GM23338 (cell line): ENCODE measurements around the gene PIGS. TPM values are rescaled to one million over a fixed set of nuclear protein-coding genes. Genes with fewer than 3 reads are reported as not detected.

Experiments
- ATAC-seq: fragments of 200-7000 bp; cut with Tn5 transposase; 3 replicates; pipeline ENCODE4 v1.9.1; 2020
- DNase-seq: peaks from one replicate; pipeline ENCODE4 v3.0.0-alpha.2; 2015; ENCODE audit warnings: low spot score
- H2AFZ ChIP-seq: fragments of 200-600 bp; sonication (generic); 2 replicates; pipeline ENCODE4 v1.8.0; 2016; ENCODE audit warnings: antibody characterized with exemption, mild to moderate bottlenecking, moderate library complexity
- H3F3A ChIP-seq: fragments of 200-600 bp; sonication (generic); replicated peaks from 2 replicates; pipeline ENCODE4 v1.8.0; 2017; ENCODE audit warnings: antibody characterized with exemption, mixed run types, low read depth
- H3K27ac ChIP-seq: fragments of 200-600 bp; sonication (generic); 2 replicates; pipeline ENCODE4 v1.6.1; 2016; ENCODE audit warnings: low read depth
- H3K27me3 ChIP-seq: fragments of 200-600 bp; sonication (generic); 2 replicates; pipeline ENCODE4 v1.8.0; 2016; ENCODE audit warnings: mild to moderate bottlenecking, mixed run types, moderate library complexity; ENCODE audit not compliant: insufficient read depth
- H3K36me3 ChIP-seq: fragments of 200-600 bp; sonication (generic); 2 replicates; pipeline ENCODE4 v1.8.0; 2016; ENCODE audit warnings: mild to moderate bottlenecking; ENCODE audit not compliant: insufficient read depth
- H3K4me1 ChIP-seq: fragments of 200-600 bp; sonication (generic); 2 replicates; pipeline ENCODE4 v1.8.0; 2016; ENCODE audit warnings: mild to moderate bottlenecking, moderate library complexity; ENCODE audit not compliant: insufficient read depth
- H3K4me2 ChIP-seq: fragments of 200-600 bp; sonication (generic); 2 replicates; pipeline ENCODE4 v1.7.1; 2017; ENCODE audit warnings: mixed run types
- H3K4me3 ChIP-seq: fragments of 200-600 bp; sonication (generic); 2 replicates; pipeline ENCODE4 v1.6.1; 2016; ENCODE audit warnings: mixed run types
- H3K79me2 ChIP-seq: fragments of 200-600 bp; sonication (generic); replicated peaks from 2 replicates; pipeline ENCODE4 v1.8.0; 2017; ENCODE audit warnings: mild to moderate bottlenecking; ENCODE audit not compliant: insufficient read depth
- H3K9me2 ChIP-seq: fragments of 200-600 bp; sonication (generic); 2 replicates; pipeline ENCODE4 v1.8.0; 2017; ENCODE audit not compliant: insufficient read depth
- H4K20me1 ChIP-seq: fragments of 200-600 bp; sonication (generic); replicated peaks from 2 replicates; pipeline ENCODE4 v1.8.0; 2017; ENCODE audit warnings: mild to moderate bottlenecking; ENCODE audit not compliant: insufficient read depth
- H3K27ac Mint-ChIP-seq: 2 replicates; pipeline ENCODE4 v1.8.0; 2020; ENCODE audit warnings: inconsistent platforms, mild to moderate bottlenecking, moderate library complexity, mixed read lengths
- H3K27me3 Mint-ChIP-seq: 3 replicates; pipeline ENCODE4 v1.8.0; 2022; ENCODE audit warnings: low read depth, mild to moderate bottlenecking, moderate library complexity, mixed read lengths, inconsistent platforms; ENCODE audit not compliant: insufficient read depth, poor library complexity
- H3K36me3 Mint-ChIP-seq: 3 replicates; pipeline ENCODE4 v1.8.0; 2021; ENCODE audit warnings: low read depth, mild to moderate bottlenecking, inconsistent platforms, moderate library complexity, mixed read lengths
- H3K4me1 Mint-ChIP-seq: 3 replicates; pipeline ENCODE4 v1.8.0; 2020; ENCODE audit warnings: mild to moderate bottlenecking, inconsistent platforms, mixed read lengths
- H3K4me3 Mint-ChIP-seq: 3 replicates; pipeline ENCODE4 v1.8.0; 2021; ENCODE audit warnings: moderate library complexity, mild to moderate bottlenecking, inconsistent platforms, mixed read lengths
- H3K9me3 Mint-ChIP-seq: 3 replicates; pipeline ENCODE4 v1.8.0; 2020; ENCODE audit warnings: moderate library complexity, mild to moderate bottlenecking, inconsistent platforms, mixed read lengths
- CREB1 ChIP-seq: fragments of 250-450 bp; sonication (Bioruptor Pico); IDR thresholded peaks from 2 replicates; pipeline ENCODE4 v1.5.0; 2020; ENCODE audit warnings: low read depth, mild to moderate bottlenecking, moderate library complexity
- EZH2 ChIP-seq: fragments of 200-600 bp; sonication (generic); IDR thresholded peaks from one replicate; pipeline ENCODE4 v1.8.0; 2017; ENCODE audit warnings: antibody characterized with exemption, mild to moderate bottlenecking, low read depth; ENCODE audit not compliant: unreplicated experiment
- EZH2phosphoT487 ChIP-seq: fragments of 200-600 bp; sonication (generic); IDR thresholded peaks from one replicate; pipeline ENCODE4 v1.8.1; 2018; ENCODE audit warnings: antibody characterized with exemption; ENCODE audit not compliant: unreplicated experiment
- JUNB ChIP-seq: IDR thresholded peaks from one replicate; pipeline ENCODE4 v1.6.1; 2016; ENCODE audit warnings: antibody characterized with exemption; ENCODE audit not compliant: unreplicated experiment
- POLR2AphosphoS5 ChIP-seq: IDR thresholded peaks from 2 replicates; pipeline ENCODE4 v1.6.1; 2016; ENCODE audit warnings: antibody characterized with exemption, low read depth
- STAT1 ChIP-seq: IDR thresholded peaks from one replicate; pipeline ENCODE4 v1.6.1; 2016; ENCODE audit warnings: antibody characterized with exemption; ENCODE audit not compliant: unreplicated experiment
- ZNF114 ChIP-seq: fragments of 250-450 bp; sonication (Bioruptor Pico); IDR thresholded peaks from 2 replicates; pipeline ENCODE4 v1.5.0; 2020; ENCODE audit warnings: mild to moderate bottlenecking, moderate library complexity
- ZNF331 ChIP-seq: fragments of 250-450 bp; sonication (Bioruptor Pico); IDR thresholded peaks from 2 replicates; pipeline ENCODE4 v1.5.0; 2020; ENCODE audit warnings: low read depth, mild to moderate bottlenecking, moderate library complexity
- polyA plus RNA-seq: library from polyadenylated mRNA; unstranded; fragments of >200 nt; fragmentation: Nextera tagmentation; extraction: Ambion mirVana; gene quantifications from 2 replicates; pipeline ENCODE4 v1.2.1, GENCODE V29; 2016
- total RNA-seq: library from RNA; depleted of rRNA; stranded (reverse); fragments of >200 nt; shearing (Covaris generic); gene quantifications from 2 replicates; pipeline ENCODE4 v1.2.3, GENCODE V29; 2014
- TF ChIP-seq, protein P1 (sequence below), 2 experiments: fragments of 200-600 bp in 1 of 2; sonication (generic) in 1 of 2; conservative IDR thresholded peaks; 2 replicates each; pipeline versions ENCODE4 v1.5.1 to v1.6.1; 2016 to 2017; ENCODE audit warnings: antibody characterized with exemption in 2 of 2, low read depth in 2 of 2, mild to moderate bottlenecking in 2 of 2, moderate library complexity in 1 of 2
- TF ChIP-seq, protein P2 (sequence below): fragments of 250-450 bp; sonication (Bioruptor Pico); IDR thresholded peaks from 2 replicates; pipeline ENCODE4 v1.5.0; 2020; ENCODE audit warnings: mild to moderate bottlenecking, moderate library complexity
- TF ChIP-seq, protein P3 (sequence below): IDR thresholded peaks from one replicate; pipeline ENCODE4 v1.6.1; 2018; ENCODE audit warnings: antibody characterized with exemption; ENCODE audit not compliant: unreplicated experiment
- TF ChIP-seq, protein P4 (sequence below): IDR thresholded peaks from 2 replicates; pipeline ENCODE4 v1.6.1; 2016; ENCODE audit warnings: antibody characterized with exemption

Gene PIGS
- total and polyA plus RNA-seq, 2 experiments from 2014 or later, result 16.4 to 53.2 TPM

DNA sequence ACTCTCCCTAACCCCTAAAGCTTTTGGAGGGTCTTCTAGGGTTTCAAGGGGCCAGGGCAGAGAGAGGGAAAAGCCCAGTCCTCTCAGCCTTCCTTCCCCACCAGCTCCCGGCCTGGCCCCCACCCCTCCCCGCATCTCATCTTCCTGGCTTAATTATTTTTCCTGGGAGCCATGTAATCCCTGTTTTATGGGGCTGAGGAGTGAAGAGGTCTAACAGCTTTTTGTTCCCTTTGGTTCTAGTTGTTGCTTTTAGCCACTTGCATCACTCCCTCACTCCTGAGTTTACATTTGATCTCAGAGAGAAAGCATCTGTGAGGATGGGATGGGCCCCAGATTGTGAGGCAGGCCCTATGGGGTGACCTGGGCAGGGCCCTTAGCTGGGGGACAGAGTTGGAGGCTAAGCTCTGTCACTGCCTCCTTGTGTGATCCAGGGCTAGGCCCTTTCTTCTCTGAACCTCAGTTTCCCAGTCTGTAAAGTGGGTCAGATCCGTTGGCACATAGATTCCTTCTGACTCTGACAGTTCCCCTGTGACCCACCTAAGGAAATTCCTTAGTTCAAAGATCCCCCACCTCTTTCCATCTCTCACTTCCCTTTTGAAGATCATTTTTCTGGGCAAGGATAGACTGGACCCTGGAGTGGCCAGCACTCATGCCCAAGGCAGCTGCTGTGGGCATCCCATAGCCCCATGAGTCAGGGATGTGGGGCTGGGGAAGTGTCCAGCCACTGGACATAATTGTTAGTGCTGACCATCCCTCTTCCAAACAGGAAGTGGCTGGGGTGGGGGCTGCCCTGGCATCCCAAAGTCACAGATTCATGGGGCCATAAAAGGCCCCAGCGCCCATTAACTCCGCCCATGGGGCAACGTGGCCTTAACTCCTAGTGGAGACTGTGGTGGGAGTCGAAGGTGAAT is 39.0 kb downstream of the PIGS start:
- no peak for ATAC-seq
- Histone ChIP-seq H3K4me2 (no peak overlapping the region), H3K9me2 (no peaks in the 10 kb centered on the region), H3F3A (no peaks in the 10 kb centered on the region), H3K36me3 (no peaks in the 10 kb centered on the region), H3K79me2 (no peaks in the 10 kb centered on the region), H2AFZ (no peak overlapping the region), H3K4me3 (no peak overlapping the region), H3K27ac (no peak overlapping the region), H3K27me3 (no peaks in the 10 kb centered on the region), H3K4me1 (no peaks in the 10 kb centered on the region; the same call in 1 of the 2 replicates), H4K20me1 (no peaks in the 10 kb centered on the region)
- DNase-seq, result no peak
- Mint-ChIP-seq H3K27me3 (peaks cover 10% of the 10 kb centered on the region), H3K27ac (no peak overlapping the region), H3K9me3 (no peaks in the 10 kb centered on the region; the same call in 2 of the 3 replicates), H3K4me3 (no peak overlapping the region), H3K36me3 (no peaks in the 10 kb centered on the region), H3K4me1 (0 out of 3 replicates have a peak, but pooled peaks cover 3% of the 10 kb centered on the region)
- TF ChIP-seq STAT1 (no peak), EZH2phosphoT487 (no peak), POLR2AphosphoS5 (no peak), ZNF114 (CRISPR knock-in tag) (no peak), EZH2 (no peak), JUNB (no peak), CREB1 (CRISPR knock-in tag) (no peak), ZNF331 (CRISPR knock-in tag) (no peak)
- TF ChIP-seq, protein P1, sequence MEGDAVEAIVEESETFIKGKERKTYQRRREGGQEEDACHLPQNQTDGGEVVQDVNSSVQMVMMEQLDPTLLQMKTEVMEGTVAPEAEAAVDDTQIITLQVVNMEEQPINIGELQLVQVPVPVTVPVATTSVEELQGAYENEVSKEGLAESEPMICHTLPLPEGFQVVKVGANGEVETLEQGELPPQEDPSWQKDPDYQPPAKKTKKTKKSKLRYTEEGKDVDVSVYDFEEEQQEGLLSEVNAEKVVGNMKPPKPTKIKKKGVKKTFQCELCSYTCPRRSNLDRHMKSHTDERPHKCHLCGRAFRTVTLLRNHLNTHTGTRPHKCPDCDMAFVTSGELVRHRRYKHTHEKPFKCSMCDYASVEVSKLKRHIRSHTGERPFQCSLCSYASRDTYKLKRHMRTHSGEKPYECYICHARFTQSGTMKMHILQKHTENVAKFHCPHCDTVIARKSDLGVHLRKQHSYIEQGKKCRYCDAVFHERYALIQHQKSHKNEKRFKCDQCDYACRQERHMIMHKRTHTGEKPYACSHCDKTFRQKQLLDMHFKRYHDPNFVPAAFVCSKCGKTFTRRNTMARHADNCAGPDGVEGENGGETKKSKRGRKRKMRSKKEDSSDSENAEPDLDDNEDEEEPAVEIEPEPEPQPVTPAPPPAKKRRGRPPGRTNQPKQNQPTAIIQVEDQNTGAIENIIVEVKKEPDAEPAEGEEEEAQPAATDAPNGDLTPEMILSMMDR (conservative IDR thresholded peaks at IDR 0.05; ENCODE audit: low read depth in 2 of 2), result no peak
- TF ChIP-seq, protein P2, sequence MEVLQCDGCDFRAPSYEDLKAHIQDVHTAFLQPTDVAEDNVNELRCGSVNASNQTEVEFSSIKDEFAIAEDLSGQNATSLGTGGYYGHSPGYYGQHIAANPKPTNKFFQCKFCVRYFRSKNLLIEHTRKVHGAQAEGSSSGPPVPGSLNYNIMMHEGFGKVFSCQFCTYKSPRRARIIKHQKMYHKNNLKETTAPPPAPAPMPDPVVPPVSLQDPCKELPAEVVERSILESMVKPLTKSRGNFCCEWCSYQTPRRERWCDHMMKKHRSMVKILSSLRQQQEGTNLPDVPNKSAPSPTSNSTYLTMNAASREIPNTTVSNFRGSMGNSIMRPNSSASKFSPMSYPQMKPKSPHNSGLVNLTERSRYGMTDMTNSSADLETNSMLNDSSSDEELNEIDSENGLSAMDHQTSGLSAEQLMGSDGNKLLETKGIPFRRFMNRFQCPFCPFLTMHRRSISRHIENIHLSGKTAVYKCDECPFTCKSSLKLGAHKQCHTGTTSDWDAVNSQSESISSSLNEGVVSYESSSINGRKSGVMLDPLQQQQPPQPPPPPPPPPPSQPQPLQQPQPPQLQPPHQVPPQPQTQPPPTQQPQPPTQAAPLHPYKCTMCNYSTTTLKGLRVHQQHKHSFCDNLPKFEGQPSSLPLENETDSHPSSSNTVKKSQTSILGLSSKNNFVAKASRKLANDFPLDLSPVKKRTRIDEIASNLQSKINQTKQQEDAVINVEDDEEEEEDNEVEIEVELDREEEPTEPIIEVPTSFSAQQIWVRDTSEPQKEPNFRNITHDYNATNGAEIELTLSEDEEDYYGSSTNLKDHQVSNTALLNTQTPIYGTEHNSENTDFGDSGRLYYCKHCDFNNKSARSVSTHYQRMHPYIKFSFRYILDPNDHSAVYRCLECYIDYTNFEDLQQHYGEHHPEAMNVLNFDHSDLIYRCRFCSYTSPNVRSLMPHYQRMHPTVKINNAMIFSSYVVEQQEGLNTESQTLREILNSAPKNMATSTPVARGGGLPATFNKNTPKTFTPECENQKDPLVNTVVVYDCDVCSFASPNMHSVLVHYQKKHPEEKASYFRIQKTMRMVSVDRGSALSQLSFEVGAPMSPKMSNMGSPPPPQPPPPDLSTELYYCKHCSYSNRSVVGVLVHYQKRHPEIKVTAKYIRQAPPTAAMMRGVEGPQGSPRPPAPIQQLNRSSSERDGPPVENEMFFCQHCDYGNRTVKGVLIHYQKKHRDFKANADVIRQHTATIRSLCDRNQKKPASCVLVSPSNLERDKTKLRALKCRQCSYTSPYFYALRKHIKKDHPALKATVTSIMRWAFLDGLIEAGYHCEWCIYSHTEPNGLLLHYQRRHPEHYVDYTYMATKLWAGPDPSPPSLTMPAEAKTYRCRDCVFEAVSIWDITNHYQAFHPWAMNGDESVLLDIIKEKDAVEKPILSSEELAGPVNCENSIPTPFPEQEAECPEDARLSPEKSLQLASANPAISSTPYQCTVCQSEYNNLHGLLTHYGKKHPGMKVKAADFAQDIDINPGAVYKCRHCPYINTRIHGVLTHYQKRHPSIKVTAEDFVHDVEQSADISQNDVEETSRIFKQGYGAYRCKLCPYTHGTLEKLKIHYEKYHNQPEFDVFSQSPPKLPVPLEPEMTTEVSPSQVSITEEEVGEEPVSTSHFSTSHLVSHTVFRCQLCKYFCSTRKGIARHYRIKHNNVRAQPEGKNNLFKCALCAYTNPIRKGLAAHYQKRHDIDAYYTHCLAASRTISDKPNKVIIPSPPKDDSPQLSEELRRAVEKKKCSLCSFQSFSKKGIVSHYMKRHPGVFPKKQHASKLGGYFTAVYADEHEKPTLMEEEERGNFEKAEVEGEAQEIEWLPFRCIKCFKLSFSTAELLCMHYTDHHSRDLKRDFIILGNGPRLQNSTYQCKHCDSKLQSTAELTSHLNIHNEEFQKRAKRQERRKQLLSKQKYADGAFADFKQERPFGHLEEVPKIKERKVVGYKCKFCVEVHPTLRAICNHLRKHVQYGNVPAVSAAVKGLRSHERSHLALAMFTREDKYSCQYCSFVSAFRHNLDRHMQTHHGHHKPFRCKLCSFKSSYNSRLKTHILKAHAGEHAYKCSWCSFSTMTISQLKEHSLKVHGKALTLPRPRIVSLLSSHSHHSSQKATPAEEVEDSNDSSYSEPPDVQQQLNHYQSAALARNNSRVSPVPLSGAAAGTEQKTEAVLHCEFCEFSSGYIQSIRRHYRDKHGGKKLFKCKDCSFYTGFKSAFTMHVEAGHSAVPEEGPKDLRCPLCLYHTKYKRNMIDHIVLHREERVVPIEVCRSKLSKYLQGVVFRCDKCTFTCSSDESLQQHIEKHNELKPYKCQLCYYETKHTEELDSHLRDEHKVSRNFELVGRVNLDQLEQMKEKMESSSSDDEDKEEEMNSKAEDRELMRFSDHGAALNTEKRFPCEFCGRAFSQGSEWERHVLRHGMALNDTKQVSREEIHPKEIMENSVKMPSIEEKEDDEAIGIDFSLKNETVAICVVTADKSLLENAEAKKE (CRISPR knock-in tag), result no peak
- TF ChIP-seq, protein P3, sequence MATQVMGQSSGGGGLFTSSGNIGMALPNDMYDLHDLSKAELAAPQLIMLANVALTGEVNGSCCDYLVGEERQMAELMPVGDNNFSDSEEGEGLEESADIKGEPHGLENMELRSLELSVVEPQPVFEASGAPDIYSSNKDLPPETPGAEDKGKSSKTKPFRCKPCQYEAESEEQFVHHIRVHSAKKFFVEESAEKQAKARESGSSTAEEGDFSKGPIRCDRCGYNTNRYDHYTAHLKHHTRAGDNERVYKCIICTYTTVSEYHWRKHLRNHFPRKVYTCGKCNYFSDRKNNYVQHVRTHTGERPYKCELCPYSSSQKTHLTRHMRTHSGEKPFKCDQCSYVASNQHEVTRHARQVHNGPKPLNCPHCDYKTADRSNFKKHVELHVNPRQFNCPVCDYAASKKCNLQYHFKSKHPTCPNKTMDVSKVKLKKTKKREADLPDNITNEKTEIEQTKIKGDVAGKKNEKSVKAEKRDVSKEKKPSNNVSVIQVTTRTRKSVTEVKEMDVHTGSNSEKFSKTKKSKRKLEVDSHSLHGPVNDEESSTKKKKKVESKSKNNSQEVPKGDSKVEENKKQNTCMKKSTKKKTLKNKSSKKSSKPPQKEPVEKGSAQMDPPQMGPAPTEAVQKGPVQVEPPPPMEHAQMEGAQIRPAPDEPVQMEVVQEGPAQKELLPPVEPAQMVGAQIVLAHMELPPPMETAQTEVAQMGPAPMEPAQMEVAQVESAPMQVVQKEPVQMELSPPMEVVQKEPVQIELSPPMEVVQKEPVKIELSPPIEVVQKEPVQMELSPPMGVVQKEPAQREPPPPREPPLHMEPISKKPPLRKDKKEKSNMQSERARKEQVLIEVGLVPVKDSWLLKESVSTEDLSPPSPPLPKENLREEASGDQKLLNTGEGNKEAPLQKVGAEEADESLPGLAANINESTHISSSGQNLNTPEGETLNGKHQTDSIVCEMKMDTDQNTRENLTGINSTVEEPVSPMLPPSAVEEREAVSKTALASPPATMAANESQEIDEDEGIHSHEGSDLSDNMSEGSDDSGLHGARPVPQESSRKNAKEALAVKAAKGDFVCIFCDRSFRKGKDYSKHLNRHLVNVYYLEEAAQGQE, result no peak
- TF ChIP-seq, protein P4, sequence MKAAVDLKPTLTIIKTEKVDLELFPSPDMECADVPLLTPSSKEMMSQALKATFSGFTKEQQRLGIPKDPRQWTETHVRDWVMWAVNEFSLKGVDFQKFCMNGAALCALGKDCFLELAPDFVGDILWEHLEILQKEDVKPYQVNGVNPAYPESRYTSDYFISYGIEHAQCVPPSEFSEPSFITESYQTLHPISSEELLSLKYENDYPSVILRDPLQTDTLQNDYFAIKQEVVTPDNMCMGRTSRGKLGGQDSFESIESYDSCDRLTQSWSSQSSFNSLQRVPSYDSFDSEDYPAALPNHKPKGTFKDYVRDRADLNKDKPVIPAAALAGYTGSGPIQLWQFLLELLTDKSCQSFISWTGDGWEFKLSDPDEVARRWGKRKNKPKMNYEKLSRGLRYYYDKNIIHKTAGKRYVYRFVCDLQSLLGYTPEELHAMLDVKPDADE, result no peak
